ENCODE results near the gene CHFR. TPM values are rescaled to one million over a fixed set of nuclear protein-coding genes. Genes with fewer than 3 reads are reported as not detected.
"Not testable (repeated sequence)": the region's sequence is repeated elsewhere in the genome, so short reads cannot be mapped to it uniquely, and the experiment has no call there.

CHFR gene
- total and polyA plus RNA-seq, 2 experiments from 2014 or later: 23.0 to 42.7 TPM

- not testable (repeated sequence) for H3K4me1 Mint-ChIP-seq; H2AFZ ChIP-seq; H3K4me2 ChIP-seq; H3K27me3 ChIP-seq (ENCODE audit: insufficient read depth); H3K4me3 ChIP-seq; H3K4me1 ChIP-seq (ENCODE audit: insufficient read depth); ATAC-seq; H3K27ac Mint-ChIP-seq; H3K9me2 ChIP-seq (ENCODE audit: insufficient read depth); H3K79me2 ChIP-seq (replicated peaks; ENCODE audit: insufficient read depth); H3K4me3 Mint-ChIP-seq; H3K27me3 Mint-ChIP-seq (ENCODE audit: insufficient read depth, low read depth, poor library complexity); H4K20me1 ChIP-seq (replicated peaks; ENCODE audit: insufficient read depth); H3K27ac ChIP-seq (ENCODE audit: low read depth)
- Mint-ChIP-seq H3K9me3 (peaks cover 16% of the 10 kb centered on the region), H3K36me3 (ENCODE audit: low read depth) (peaks cover 81% of the 10 kb centered on the region)
- DNase-seq (ENCODE audit: low spot score): peak; percentile 55
- Histone ChIP-seq H3F3A (replicated peaks; ENCODE audit: low read depth) (peaks cover 12% of the 10 kb centered on the region), H3K36me3 (ENCODE audit: insufficient read depth) (peaks cover 17% of the 10 kb centered on the region; the same call in 1 of the 2 replicates)
- TF ChIP-seq CTCF (conservative IDR thresholded peaks at IDR 0.05; ENCODE audit: low read depth in 2 of 2): peak; percentile 46 to 58; a peak in 3 of 4 replicates
Observed at GRCh38 chr12:132809391-132809790, 78.0 kb downstream of the CHFR start.

- ATAC-seq (peak; percentile 66), DNase-seq (ENCODE audit: low spot score) (peak; percentile 33)
- Histone ChIP-seq H3F3A (replicated peaks; ENCODE audit: low read depth) (peaks cover 12% of the 10 kb centered on the region; the same call in 1 of the 2 replicates), H3K4me3 (no peak overlapping the region), H3K79me2 (replicated peaks; ENCODE audit: insufficient read depth) (peaks cover 8% of the 10 kb centered on the region; the same call in 1 of the 2 replicates), H3K27ac (ENCODE audit: low read depth) (0 out of 2 replicates have a peak overlapping the region, but pooled peaks have one; percentile 14), H3K27me3 (ENCODE audit: insufficient read depth) (no peaks in the 10 kb centered on the region), H3K4me2 (no peak overlapping the region), H2AFZ (no peak overlapping the region), H3K4me1 (ENCODE audit: insufficient read depth) (no peaks in the 10 kb centered on the region), H4K20me1 (replicated peaks; ENCODE audit: insufficient read depth) (peaks cover 10% of the 10 kb centered on the region), H3K9me2 (ENCODE audit: insufficient read depth) (no peaks in the 10 kb centered on the region), H3K36me3 (ENCODE audit: insufficient read depth) (peaks cover 14% of the 10 kb centered on the region; the same call in 1 of the 2 replicates)
- H3K4me3 Mint-ChIP-seq: no peak overlapping the region
- peaks cover 16% of the 10 kb centered on the region for H3K9me3 Mint-ChIP-seq
- H3K36me3 Mint-ChIP-seq (ENCODE audit: low read depth): peaks cover 82% of the 10 kb centered on the region
- peaks cover 6% of the 10 kb centered on the region for H3K27me3 Mint-ChIP-seq (ENCODE audit: insufficient read depth, low read depth, poor library complexity)
- no peaks in the 10 kb centered on the region for H3K4me1 Mint-ChIP-seq
- no peak overlapping the region for H3K27ac Mint-ChIP-seq
- TF ChIP-seq EZH2 (IDR thresholded peaks at IDR 0.05; ENCODE audit: low read depth, unreplicated experiment) (no peak), EZH2phosphoT487 (IDR thresholded peaks at IDR 0.05; ENCODE audit: unreplicated experiment) (no peak), POLR2AphosphoS5 (IDR thresholded peaks at IDR 0.05; ENCODE audit: low read depth) (no peak), ZNF462 (CRISPR knock-in tag; IDR thresholded peaks at IDR 0.05) (no peak), ZNF331 (CRISPR knock-in tag; IDR thresholded peaks at IDR 0.05; ENCODE audit: low read depth) (no peak), ETS1 (IDR thresholded peaks at IDR 0.05) (no peak), CTCF (conservative IDR thresholded peaks at IDR 0.05; ENCODE audit: low read depth in 2 of 2) (no peak), ZNF114 (CRISPR knock-in tag; IDR thresholded peaks at IDR 0.05) (no peak), STAT1 (IDR thresholded peaks at IDR 0.05; ENCODE audit: unreplicated experiment) (no peak)
Observed at GRCh38 chr12:132807295-132808092, 79.9 kb downstream of the CHFR start.

All from GM23338 (cell line).